HCT116 (cell line): ENCODE measurements around the gene CNTNAP2. TPM values are rescaled to one million over a fixed set of nuclear protein-coding genes. Genes with fewer than 3 reads are reported as not detected.

Source experiments
- ATAC-seq: fragments of 200-7000 bp; cut with Tn5 transposase; 2 replicates; pipeline ENCODE4 v1.9.1; 2020; ENCODE audit warnings: mild to moderate bottlenecking, moderate library complexity
- BruUV-seq: library from RNA; stranded (reverse); fragments of 400-500 nt; replicated peaks from 2 replicates; lab custom pipeline; 2021; lab: Mats Ljungman, UMichigan
- CTCF ChIA-PET: fragments of 300-600 bp; sonication (Branson Sonifier 250); formaldehyde crosslinking; loops from one replicate; lab custom pipeline; 2021; ENCODE audit warnings: antibody characterized with exemption; lab: Charles Lee
- POLR2A ChIA-PET: fragments of 300-600, 350-600 bp; sonication (Branson Sonifier 250); formaldehyde crosslinking; loops from one replicate; lab custom pipeline; 2021; ENCODE audit warnings: antibody characterized with exemption; lab: Charles Lee
- RAD21 ChIA-PET, 2 experiments: fragments of 300-600 bp; sonication (Branson Sonifier 250); formaldehyde crosslinking; loops; one replicate each; lab custom pipeline; 2023; ENCODE audit warnings: low total read pairs in 2 of 2; ENCODE audit not compliant: uncharacterized antibody in 2 of 2, unreplicated experiment in 2 of 2, low non-redundant PET in 1 of 2; lab: Charles Lee
- DNase-seq: peaks from one replicate; pipeline ENCODE4 v3.0.0-alpha.2; 2010; ENCODE audit warnings: low read depth, low spot score
- H2AFZ ChIP-seq: fragments of 200-600 bp; shearing (Covaris generic), sonication (generic); 2 replicates; pipeline ENCODE4 v1.6.1; 2017; ENCODE audit warnings: low read depth, mixed run types, mixed read lengths, antibody characterized with exemption, low read length; ENCODE audit not compliant: poor library complexity, severe bottlenecking
- H3K27ac ChIP-seq: 2 replicates; pipeline ENCODE4 v1.5.1; 2012; ENCODE audit warnings: low read depth, low read length
- H3K27me3 ChIP-seq: fragments of 200-600 bp; sonication (generic); 2 replicates; pipeline ENCODE4 v1.6.1; 2016; ENCODE audit warnings: mixed run types, low read length, mixed read lengths; ENCODE audit not compliant: insufficient read depth
- H3K36me3 ChIP-seq, 2 experiments: fragments of 200-500 bp in 1 of 2; fragments of 200-600 bp in 1 of 2; sonication (Bioruptor generic) in 1 of 2; sonication (generic) in 1 of 2; 2 replicates each; pipeline versions ENCODE4 v1.5.1 to v1.6.1; 2014 to 2016; ENCODE audit warnings: low read length in 2 of 2, inconsistent platforms in 1 of 2, mixed read lengths in 1 of 2, mixed run types in 1 of 2; ENCODE audit not compliant: insufficient read depth in 2 of 2, control insufficient read depth in 1 of 2
- H3K4me1 ChIP-seq, 2 experiments: fragments of 200-600 bp in 1 of 2; sonication (generic) in 1 of 2; 2 replicates each; pipeline versions ENCODE4 v1.5.1 to v1.6.1; 2012 to 2017; ENCODE audit warnings: low read length in 2 of 2, inconsistent platforms in 1 of 2, mild to moderate bottlenecking in 1 of 2, mixed read lengths in 1 of 2, mixed run types in 1 of 2, moderate library complexity in 1 of 2; ENCODE audit not compliant: insufficient read depth in 2 of 2, control insufficient read depth in 1 of 2
- H3K4me2 ChIP-seq: fragments of 200-600 bp; sonication (generic); 2 replicates; pipeline ENCODE4 v1.6.1; 2017; ENCODE audit warnings: mixed run types, low read length, mixed read lengths
- H3K4me3 ChIP-seq, 2 experiments: fragments of 200-600 bp in 1 of 2; sonication (generic) in 1 of 2; replicated peaks in 1 of 2; 2 replicates each; pipeline ENCODE4 v1.5.1; 2011 to 2016; ENCODE audit warnings: low read length in 2 of 2, control low read depth in 1 of 2, low read depth in 1 of 2, mild to moderate bottlenecking in 1 of 2, mixed read lengths in 1 of 2, mixed run types in 1 of 2
- H3K79me2 ChIP-seq: fragments of 200-600 bp; sonication (generic); 2 replicates; pipeline ENCODE4 v1.6.1; 2017; ENCODE audit warnings: mild to moderate bottlenecking, mixed run types, low read length, moderate library complexity, mixed read lengths; ENCODE audit not compliant: insufficient read depth
- H3K9ac ChIP-seq: fragments of 200-600 bp; sonication (generic); 2 replicates; pipeline ENCODE4 v1.6.1; 2016; ENCODE audit warnings: low read length, mixed read lengths
- H3K9me2 ChIP-seq: fragments of 200-600 bp; sonication (generic), shearing (Covaris generic); 2 replicates; pipeline ENCODE4 v1.6.1; 2017; ENCODE audit warnings: mixed run types, mild to moderate bottlenecking, moderate library complexity; ENCODE audit not compliant: insufficient read depth
- H3K9me3 ChIP-seq, 2 experiments: fragments of 200-500 bp in 1 of 2; fragments of 200-600 bp in 1 of 2; sonication (Bioruptor generic) in 1 of 2; sonication (generic) in 1 of 2; 2 replicates each; pipeline ENCODE4 v1.6.1; 2014 to 2017; ENCODE audit warnings: low read length in 2 of 2, mixed read lengths in 2 of 2, inconsistent platforms in 1 of 2, low read depth in 1 of 2, mild to moderate bottlenecking in 1 of 2, mixed run types in 1 of 2, moderate library complexity in 1 of 2; ENCODE audit not compliant: control insufficient read depth in 1 of 2, insufficient read depth in 1 of 2
- H4K20me1 ChIP-seq: fragments of 200-600 bp; sonication (generic), shearing (Covaris generic); 2 replicates; pipeline ENCODE4 v1.6.1; 2017; ENCODE audit warnings: mixed run types, mild to moderate bottlenecking, moderate library complexity; ENCODE audit not compliant: insufficient read depth
- ATF3 ChIP-seq: IDR thresholded peaks from 2 replicates; pipeline ENCODE4 v1.6.1; 2012
- CBX3 ChIP-seq: IDR thresholded peaks from 2 replicates; pipeline ENCODE4 v1.6.1; 2012; ENCODE audit warnings: low read depth
- CTCF ChIP-seq, 3 experiments: fragments of 200-600 bp in 1 of 3; sonication (generic) in 1 of 3; IDR thresholded peaks in 2 of 3; conservative IDR thresholded peaks in 1 of 3; 2 replicates each; pipeline ENCODE4 v1.5.1; 2012 to 2017; ENCODE audit warnings: low read depth in 2 of 3, low read length in 2 of 3, antibody characterized with exemption in 1 of 3, borderline replicate concordance in 1 of 3, control low read depth in 1 of 3, mild to moderate bottlenecking in 1 of 3, mixed read lengths in 1 of 3, mixed run types in 1 of 3, moderate library complexity in 1 of 3; ENCODE audit not compliant: insufficient read depth in 1 of 3
- EGR1 ChIP-seq: IDR thresholded peaks from 2 replicates; pipeline ENCODE4 v1.6.1; 2012; ENCODE audit warnings: low read depth
- EZH2 ChIP-seq: fragments of 200-600 bp; sonication (generic); IDR thresholded peaks from 2 replicates; pipeline ENCODE4 v1.6.1; 2017; ENCODE audit warnings: antibody characterized with exemption, mixed run types
- FOSL1 ChIP-seq: IDR thresholded peaks from 2 replicates; pipeline ENCODE4 v1.6.1; 2012; ENCODE audit warnings: low read depth
- MAX ChIP-seq: IDR thresholded peaks from 2 replicates; pipeline ENCODE4 v1.6.1; 2012
- POLR2AphosphoS5 ChIP-seq: IDR thresholded peaks from 2 replicates; pipeline ENCODE4 v1.6.1; 2011; ENCODE audit warnings: mild to moderate bottlenecking, low read depth, low read length, moderate library complexity
- RAD21 ChIP-seq: IDR thresholded peaks from 2 replicates; pipeline ENCODE4 v1.6.1; 2012; ENCODE audit warnings: low read depth, mild to moderate bottlenecking
- REST ChIP-seq: IDR thresholded peaks from 2 replicates; pipeline ENCODE4 v1.6.1; 2012; ENCODE audit warnings: low read depth
- SIN3A ChIP-seq: IDR thresholded peaks from 2 replicates; pipeline ENCODE4 v1.6.1; 2012; ENCODE audit warnings: low read depth
- SP1 ChIP-seq: IDR thresholded peaks from 2 replicates; pipeline ENCODE4 v1.6.1; 2012; ENCODE audit warnings: low read depth
- SRF ChIP-seq: IDR thresholded peaks from 2 replicates; pipeline ENCODE4 v1.6.1; 2012; ENCODE audit warnings: low read depth
- YY1 ChIP-seq: IDR thresholded peaks from 2 replicates; pipeline ENCODE4 v1.6.1; 2011; ENCODE audit warnings: low read length, low read depth, moderate library complexity, mild to moderate bottlenecking; ENCODE audit not compliant: insufficient replicate concordance; ENCODE audit errors: extremely low read depth
- intact Hi-C: fragments of 100-400 bp; cut with micrococcal nuclease; formaldehyde crosslinking; loops from 2 replicates; pipeline ENCODE4 v1.10.0; 2022
- total RNA-seq: library from RNA; stranded (reverse); gene quantifications from one replicate; pipeline ENCODE4 v1.2.1, GENCODE V29; 2021; ENCODE audit not compliant: unreplicated experiment

The CNTNAP2 gene
- total RNA-seq, 1 experiment from 2014 or later: 0.37 TPM

- TF ChIP-seq REST (no peak), MAX (no peak), SRF (no peak)
- TF ChIP-seq, all 23 proteins: peak for 0
Observed at GRCh38 chr7:147089051-147089461, 972.5 kb downstream of the CNTNAP2 start (continued).

GRCh38 chr7:147089608-147090007 lies 973.0 kb downstream of the CNTNAP2 start:
- Histone ChIP-seq H3K9me3 (peaks cover 4 to 11% of the 10 kb centered on the region in 2 experiments; a peak in 2 of 4 replicates), H3K9me2 (no peaks in the 10 kb centered on the region), H3K27me3 (no peaks in the 10 kb centered on the region), H3K79me2 (no peaks in the 10 kb centered on the region), H3K9ac (no peak overlapping the region), H3K4me3 (no peak overlapping the region), H3K4me2 (no peak overlapping the region), H2AFZ (no peak overlapping the region), H4K20me1 (no peaks in the 10 kb centered on the region), H3K36me3 (no peaks in the 10 kb centered on the region), H3K27ac (no peak overlapping the region), H3K4me1 (no peaks in the 10 kb centered on the region)
- ChIA-PET POLR2A (no interaction called here), CTCF (no interaction called here), RAD21 (no interaction called here)
- DNase-seq (no peak), ATAC-seq (no peak)
- BruUV-seq: no TSS peak
- intact Hi-C loops: no loop called here
- no peak for TF ChIP-seq SRF
- no peak for TF ChIP-seq CBX3
- TF ChIP-seq SP1: no peak
- no peak for TF ChIP-seq MAX
- TF ChIP-seq EGR1: no peak
- no peak for TF ChIP-seq SIN3A
- TF ChIP-seq FOSL1: no peak
- no peak for TF ChIP-seq POLR2AphosphoS5
- TF ChIP-seq CTCF (IDR thresholded peaks at IDR 0.05 in 2 of 3, conservative IDR thresholded peaks at IDR 0.05 in 1 of 3; ENCODE audit: borderline replicate concordance in 1 of 3, insufficient read depth in 1 of 3, low read depth in 2 of 3, low read length in 2 of 3): no peak
- TF ChIP-seq RAD21: no peak
- TF ChIP-seq REST: no peak
- no peak for TF ChIP-seq ATF3
- no peak for TF ChIP-seq YY1
- TF ChIP-seq EZH2: no peak
